ENCODE results near the gene UTP14C. TPM values are rescaled to one million over a fixed set of nuclear protein-coding genes. Genes with fewer than 3 reads are reported as not detected.

The UTP14C gene
- total RNA-seq, 1 donor from 2014 or later, result 5.9 TPM

- H3K27ac ChIP-seq, result no peak overlapping the region
- no peaks in the 10 kb centered on the region for H3K27me3 ChIP-seq
- no peak for DNase-seq (ENCODE audit: extremely low spot score in 2 of 2)
- intact Hi-C loops (cut with DNase I), result loop anchor here (10.0 kb wide), 1 partner anchor 128 kb away; the partner anchor contains the start of gene NEK5
- H3K4me3 ChIP-seq, result no peak overlapping the region
- H3K4me1 ChIP-seq, result peaks cover 17% of the 10 kb centered on the region
- no peaks in the 10 kb centered on the region for H3K9me3 ChIP-seq
- no peak for TF ChIP-seq POLR2A (IDR thresholded peaks at IDR 0.05)
- TF ChIP-seq POLR2AphosphoS5 (IDR thresholded peaks at IDR 0.05; ENCODE audit: insufficient read depth in 1 of 2, low read depth in 1 of 2), result no peak
- no peak for TF ChIP-seq CTCF (IDR thresholded peaks at IDR 0.05)
- H3K36me3 ChIP-seq, result no peaks in the 10 kb centered on the region
Observed at GRCh38 chr13:51996641-51997040, 27.9 kb upstream of the UTP14C start.

GRCh38 chr13:51997186-51997585 lies 27.3 kb upstream of the UTP14C start:
- TF ChIP-seq CTCF (IDR thresholded peaks at IDR 0.05) (no peak), POLR2AphosphoS5 (IDR thresholded peaks at IDR 0.05; ENCODE audit: insufficient read depth in 1 of 2, low read depth in 1 of 2) (no peak), POLR2A (IDR thresholded peaks at IDR 0.05) (no peak)
- Histone ChIP-seq H3K4me3 (no peak overlapping the region), H3K27ac (no peak overlapping the region), H3K36me3 (no peaks in the 10 kb centered on the region), H3K9me3 (no peaks in the 10 kb centered on the region), H3K27me3 (no peaks in the 10 kb centered on the region), H3K4me1 (peaks cover 17% of the 10 kb centered on the region)
- intact Hi-C loops (cut with DNase I), result loop anchor here (10.0 kb wide), 1 partner anchor 128 kb away; the partner anchor contains the start of gene NEK5
- no peak for DNase-seq (ENCODE audit: extremely low spot score in 2 of 2)

GRCh38 chr13:51997641-51998330 lies 26.7 kb upstream of the UTP14C start:
- Histone ChIP-seq H3K4me1 (peaks cover 17% of the 10 kb centered on the region), H3K4me3 (no peak overlapping the region), H3K36me3 (no peaks in the 10 kb centered on the region), H3K27ac (no peak overlapping the region), H3K27me3 (no peaks in the 10 kb centered on the region), H3K9me3 (no peaks in the 10 kb centered on the region)
- intact Hi-C loops (cut with DNase I), result loop anchor here (10.0 kb wide), 1 partner anchor 127 kb away; the partner anchor contains the start of gene NEK5
- no peak for DNase-seq (ENCODE audit: extremely low spot score in 2 of 2)
- no peak for TF ChIP-seq POLR2AphosphoS5 (IDR thresholded peaks at IDR 0.05; ENCODE audit: insufficient read depth in 1 of 2, low read depth in 1 of 2)

GRCh38 chr13:51998723-51999509 lies 25.6 kb upstream of the UTP14C start:
- intact Hi-C loops (cut with DNase I), result loop anchor here (10.0 kb wide), 1 partner anchor 126 kb away; the partner anchor contains the start of gene NEK5
- TF ChIP-seq CTCF (IDR thresholded peaks at IDR 0.05) (no peak), POLR2AphosphoS5 (IDR thresholded peaks at IDR 0.05; ENCODE audit: insufficient read depth in 1 of 2, low read depth in 1 of 2) (no peak), POLR2A (IDR thresholded peaks at IDR 0.05) (no peak)
- H3K27me3 ChIP-seq, result no peaks in the 10 kb centered on the region
- peaks cover 17% of the 10 kb centered on the region for H3K4me1 ChIP-seq
- no peaks in the 10 kb centered on the region for H3K36me3 ChIP-seq
- H3K27ac ChIP-seq, result no peak overlapping the region
- no peak for DNase-seq (ENCODE audit: extremely low spot score in 2 of 2)
- no peak overlapping the region for H3K4me3 ChIP-seq
- H3K9me3 ChIP-seq, result no peaks in the 10 kb centered on the region

- no peaks in the 10 kb centered on the region for H3K9me3 ChIP-seq
- H3K4me3 ChIP-seq, result no peak overlapping the region
- no peaks in the 10 kb centered on the region for H3K36me3 ChIP-seq
- no peak overlapping the region for H3K27ac ChIP-seq
- no peaks in the 10 kb centered on the region for H3K27me3 ChIP-seq
- peaks cover 17% of the 10 kb centered on the region for H3K4me1 ChIP-seq
- DNase-seq (ENCODE audit: extremely low spot score in 2 of 2), result no peak
- intact Hi-C loops (cut with DNase I), result loop anchor here (10.0 kb wide), 1 partner anchor 125 kb away; the partner anchor contains the start of gene NEK5
- no peak for TF ChIP-seq POLR2AphosphoS5 (IDR thresholded peaks at IDR 0.05; ENCODE audit: insufficient read depth in 1 of 2, low read depth in 1 of 2)
- TF ChIP-seq POLR2A (IDR thresholded peaks at IDR 0.05), result no peak
- TF ChIP-seq CTCF (IDR thresholded peaks at IDR 0.05), result no peak
Observed at GRCh38 chr13:51999510-51999911, 25.0 kb upstream of the UTP14C start.

Measured in vagina (tissue), 2 donors.